Iris pigment epithelial cell (primary cell): ENCODE data around the gene MTMR12.

Source experiments
- DNase-seq: peaks from one replicate; pipeline ENCODE4 v3.0.0-alpha.2; 2011; ENCODE audit warnings: low read depth

MTMR12 gene

GRCh38 chr5:32276173-32276853, 36.4 kb downstream of the MTMR12 start:
- DNase-seq, result peak; percentile 52

DNA sequence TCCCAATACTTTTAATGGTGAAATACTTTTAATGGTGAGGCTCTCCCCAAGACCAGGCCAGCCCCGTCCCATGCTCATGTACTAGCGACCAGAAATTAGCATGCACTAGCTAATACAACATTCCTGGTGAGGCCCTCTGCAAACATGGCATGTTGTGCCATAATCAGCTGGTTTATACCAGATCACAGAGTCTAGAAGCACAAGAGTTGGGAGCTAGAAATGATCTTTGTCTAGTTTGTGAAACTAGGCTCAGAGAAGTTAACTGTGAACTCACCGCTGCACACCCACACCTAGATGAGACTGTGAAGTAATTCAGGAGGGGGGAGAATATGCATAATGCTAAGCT, 37.4 kb downstream of the MTMR12 start:
- DNase-seq, result peak; percentile 22

DNA sequence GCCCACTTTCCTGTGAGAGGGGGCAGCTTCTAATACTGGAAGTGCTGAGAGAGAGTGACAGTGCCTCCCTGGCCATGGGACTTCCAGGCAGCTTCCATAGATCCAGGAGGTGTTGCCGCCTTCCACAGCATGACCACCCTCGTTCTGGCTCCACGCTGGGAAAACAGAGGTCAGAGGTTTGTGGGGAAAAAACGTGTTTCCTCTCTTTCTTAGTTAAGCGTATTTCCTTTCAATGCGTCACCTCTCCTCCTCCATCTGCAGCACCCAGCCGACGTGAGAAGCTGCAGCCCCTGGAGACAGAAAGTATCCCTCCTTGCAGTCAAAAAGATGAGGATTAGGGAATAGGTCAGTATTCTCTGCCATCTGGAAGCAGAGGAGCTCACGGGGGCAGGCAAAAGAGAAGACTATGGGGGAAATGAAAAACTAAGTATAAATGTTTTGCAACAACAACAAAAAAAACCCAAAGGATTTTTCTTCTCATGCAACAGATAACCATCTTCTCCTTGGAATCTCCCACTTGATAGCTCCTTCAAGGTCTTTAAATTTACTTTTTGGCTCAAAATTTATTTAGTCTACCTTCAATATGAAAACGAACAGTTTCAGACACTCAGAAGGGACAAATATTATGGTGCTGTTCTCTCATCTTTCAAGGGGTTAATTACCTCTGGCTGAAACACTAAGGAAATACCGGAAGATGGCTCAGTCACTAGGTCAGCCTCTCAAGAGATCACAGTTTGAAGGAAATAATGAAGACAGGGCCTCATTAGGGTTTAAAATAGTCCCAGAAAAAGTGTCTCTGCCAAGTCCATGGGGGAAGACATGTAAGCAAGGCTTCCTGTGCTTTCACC, 38.0 kb downstream of the MTMR12 start:
- peak; percentile 65 for DNase-seq

DNA sequence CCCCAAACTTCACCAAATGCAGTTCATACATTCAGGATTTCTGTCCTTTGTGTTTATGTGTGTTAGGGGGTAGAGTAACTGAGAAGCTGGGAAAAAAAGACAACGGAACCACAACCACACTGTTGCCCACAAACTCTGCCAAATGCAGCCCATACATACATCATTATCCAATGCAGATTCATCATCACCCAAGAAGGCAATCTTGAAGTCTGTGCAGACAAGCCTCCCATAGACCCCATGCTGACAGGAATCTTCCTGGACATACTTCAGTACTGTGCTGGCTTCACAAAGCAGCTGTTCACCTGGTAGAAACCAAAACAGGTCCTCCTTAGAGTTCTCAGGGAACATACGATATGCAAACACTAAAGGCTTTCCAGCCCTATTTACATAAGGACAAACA, 38.9 kb downstream of the MTMR12 start:
- DNase-seq, result peak; percentile 16

DNA sequence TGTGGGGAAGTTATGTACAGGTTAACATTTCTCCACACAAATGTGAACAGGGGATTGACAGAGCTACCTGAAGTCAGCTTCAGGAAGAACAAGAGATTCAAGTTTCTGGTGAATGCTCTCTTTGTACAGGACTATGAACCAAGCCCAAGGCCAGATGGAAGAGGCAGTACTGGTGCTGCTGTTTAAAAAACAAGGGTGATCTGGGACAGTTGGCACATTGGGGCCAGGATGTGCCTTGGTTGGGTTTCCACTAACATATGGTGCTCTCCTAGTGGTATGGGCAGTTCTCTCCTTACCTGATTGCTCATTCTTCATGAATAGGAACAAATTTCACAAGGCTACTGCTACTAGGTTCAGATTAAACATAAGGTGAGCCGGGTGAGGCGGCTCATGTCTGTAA, 40.0 kb downstream of the MTMR12 start:
- DNase-seq, result no peak

DNA sequence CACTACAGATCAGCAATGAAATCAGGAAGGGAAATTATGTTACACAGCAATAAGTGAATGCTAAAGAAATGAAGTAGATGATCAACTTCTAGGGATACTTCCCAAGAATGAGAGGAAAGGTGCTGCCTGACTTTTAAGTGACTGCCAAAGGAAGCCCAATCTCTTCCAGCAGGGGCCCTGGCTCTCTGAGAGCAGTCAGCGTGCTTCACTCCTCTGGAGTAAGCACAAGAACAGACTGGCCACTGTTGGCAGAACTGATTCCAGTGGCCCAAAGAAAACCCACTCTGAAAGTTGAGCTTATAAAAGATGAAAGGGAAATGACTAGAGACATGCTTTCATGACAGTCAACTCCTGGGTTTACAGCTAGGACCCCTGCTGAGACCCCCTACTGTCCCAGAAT, 41.8 kb downstream of the MTMR12 start:
- DNase-seq, result no peak

- no peak for DNase-seq
Observed at GRCh38 chr5:32270178-32270577, 42.6 kb downstream of the MTMR12 start.

GRCh38 chr5:32265902-32266301, 46.8 kb downstream of the MTMR12 start:
- no peak for DNase-seq

GRCh38 chr5:32264957-32265572, 47.7 kb downstream of the MTMR12 start:
- DNase-seq, result no peak

DNA sequence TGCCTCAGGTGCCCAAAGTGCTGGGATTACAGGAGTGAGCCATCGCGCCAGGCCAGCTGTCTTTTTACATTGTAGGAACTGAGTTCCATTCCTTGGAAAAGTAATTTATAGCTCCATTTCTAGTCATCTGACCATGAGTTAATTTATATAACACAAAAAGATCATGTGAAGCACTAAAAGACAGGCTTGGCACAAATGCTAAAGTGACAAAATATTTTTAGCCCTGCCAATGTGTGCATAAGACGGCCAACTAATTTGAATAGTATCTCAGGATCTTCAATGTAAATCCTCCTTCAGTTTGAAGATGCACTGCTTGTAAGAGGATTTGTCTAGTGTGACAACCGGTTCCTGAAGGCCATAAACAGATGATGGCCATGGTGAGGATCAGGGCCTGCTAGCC, 49.1 kb downstream of the MTMR12 start:
- DNase-seq, result no peak

DNA sequence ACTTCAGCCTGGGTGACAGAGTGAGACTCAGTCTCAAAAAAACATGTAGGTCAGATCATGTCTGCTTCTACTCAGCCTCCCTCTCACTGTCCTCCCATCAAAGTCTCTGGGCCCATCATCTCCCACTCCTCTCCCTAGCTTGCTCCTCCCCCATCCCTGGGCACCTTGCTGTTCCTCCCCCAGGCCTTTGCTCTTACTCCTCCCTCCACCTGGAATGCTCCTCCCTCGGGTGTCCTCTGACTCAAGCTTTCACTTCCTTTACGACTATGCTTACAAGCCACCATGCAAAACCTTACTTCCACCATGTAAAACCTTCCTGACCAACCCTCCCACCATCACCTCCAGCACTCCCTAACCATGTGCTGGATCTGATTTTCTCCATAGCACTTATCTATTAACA, 51.5 kb downstream of the MTMR12 start:
- DNase-seq, result peak; percentile 44

DNA sequence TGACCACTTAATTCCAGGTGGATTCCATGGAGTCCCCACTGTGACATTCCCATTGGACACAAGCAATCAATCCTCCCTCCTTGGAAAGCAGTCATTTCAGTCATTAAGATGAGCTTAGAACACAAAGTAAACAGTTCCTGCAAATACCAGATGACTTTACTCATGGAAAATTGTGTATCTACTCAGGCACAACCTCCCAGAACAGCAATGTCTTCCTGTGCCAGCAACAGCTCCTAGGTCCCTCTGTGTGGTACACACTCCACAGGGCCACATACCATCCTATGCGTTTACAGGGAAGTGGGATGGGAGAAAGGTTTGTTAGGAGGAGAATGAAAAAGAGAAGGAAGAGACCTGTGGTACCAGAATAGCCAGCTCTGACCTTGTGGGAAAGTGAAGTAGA, 53.7 kb downstream of the MTMR12 start:
- DNase-seq, result peak; percentile 44

GRCh38 chr5:32258424-32258823, 54.3 kb downstream of the MTMR12 start:
- DNase-seq, result peak; percentile 21

GRCh38 chr5:32255540-32255900, 57.2 kb downstream of the MTMR12 start:
- DNase-seq, result no peak

DNA sequence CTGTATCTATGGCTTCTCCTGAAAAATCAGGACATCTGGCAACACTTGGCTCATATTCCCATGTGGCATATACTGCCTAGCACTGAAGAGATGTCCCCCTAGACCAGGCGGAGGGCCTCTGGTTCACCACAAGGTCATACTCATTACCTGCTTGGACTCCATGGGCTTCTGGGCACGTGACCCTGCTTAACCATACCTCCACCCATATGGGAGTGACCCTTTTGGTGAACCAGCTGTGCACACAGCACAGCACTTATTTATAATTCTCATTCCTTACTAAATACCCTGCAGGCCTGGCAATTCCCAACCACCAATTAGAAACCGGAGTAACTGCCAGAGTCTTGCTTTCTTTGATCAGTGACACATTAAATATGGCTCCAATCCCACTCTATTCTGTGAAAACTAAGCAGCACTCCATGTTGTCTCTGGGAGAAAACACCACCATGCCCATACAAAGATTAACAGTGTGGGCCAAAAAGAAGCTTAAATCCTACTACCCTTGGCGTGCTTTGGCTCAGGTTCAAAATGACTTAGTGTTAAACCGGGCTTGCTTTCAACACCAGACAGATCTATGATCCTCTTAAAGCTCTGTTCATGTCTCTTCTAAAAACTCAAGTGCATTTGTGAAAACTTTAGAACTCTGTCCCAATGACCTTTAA, 57.7 kb downstream of the MTMR12 start:
- peak; percentile 56 for DNase-seq

GRCh38 chr5:32251871-32252458, 60.8 kb downstream of the MTMR12 start:
- DNase-seq, result peak; percentile 31

DNA sequence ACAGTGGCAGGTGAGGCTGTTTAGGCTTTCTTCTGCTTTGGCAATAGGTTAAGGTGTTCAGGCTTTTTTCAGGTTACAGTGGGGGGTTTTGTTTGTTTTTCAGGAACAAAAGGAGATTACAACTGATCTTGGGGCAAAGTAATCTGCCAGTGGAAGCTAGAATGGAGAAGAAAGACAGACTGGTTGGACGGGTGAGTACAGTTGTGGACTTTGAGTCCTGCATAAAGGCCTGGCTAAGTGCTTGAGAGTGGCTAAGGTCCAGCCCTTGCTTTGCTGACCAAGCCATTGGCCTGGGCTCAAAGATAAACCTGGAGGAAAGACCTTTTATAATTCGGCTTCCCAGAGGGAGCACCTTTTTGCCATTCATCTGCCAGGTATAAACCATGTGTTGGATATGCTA, 63.1 kb downstream of the MTMR12 start:
- DNase-seq, result no peak

DNA sequence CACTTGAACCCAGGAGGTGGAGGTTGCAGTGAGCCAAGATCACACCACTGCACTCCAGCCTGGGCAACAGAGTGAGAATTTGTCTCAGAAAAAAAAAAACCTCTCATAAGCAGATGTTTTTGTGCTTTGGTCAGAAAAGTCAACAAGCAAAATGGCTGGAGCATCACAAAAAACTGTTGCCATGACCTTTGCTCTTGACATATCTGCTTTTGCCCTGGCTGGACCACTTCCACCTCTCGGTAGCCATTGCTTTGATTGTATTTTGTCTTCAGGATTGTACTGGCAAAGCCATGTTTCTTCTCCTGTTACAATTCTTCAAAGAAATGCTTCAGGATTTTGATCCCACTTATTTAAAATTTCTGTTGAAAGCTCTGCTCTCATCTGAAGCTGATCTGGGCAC, 67.0 kb downstream of the MTMR12 start:
- DNase-seq, result no peak

- no peak for DNase-seq
Observed at GRCh38 chr5:32244017-32244416, 68.7 kb downstream of the MTMR12 start.

DNA sequence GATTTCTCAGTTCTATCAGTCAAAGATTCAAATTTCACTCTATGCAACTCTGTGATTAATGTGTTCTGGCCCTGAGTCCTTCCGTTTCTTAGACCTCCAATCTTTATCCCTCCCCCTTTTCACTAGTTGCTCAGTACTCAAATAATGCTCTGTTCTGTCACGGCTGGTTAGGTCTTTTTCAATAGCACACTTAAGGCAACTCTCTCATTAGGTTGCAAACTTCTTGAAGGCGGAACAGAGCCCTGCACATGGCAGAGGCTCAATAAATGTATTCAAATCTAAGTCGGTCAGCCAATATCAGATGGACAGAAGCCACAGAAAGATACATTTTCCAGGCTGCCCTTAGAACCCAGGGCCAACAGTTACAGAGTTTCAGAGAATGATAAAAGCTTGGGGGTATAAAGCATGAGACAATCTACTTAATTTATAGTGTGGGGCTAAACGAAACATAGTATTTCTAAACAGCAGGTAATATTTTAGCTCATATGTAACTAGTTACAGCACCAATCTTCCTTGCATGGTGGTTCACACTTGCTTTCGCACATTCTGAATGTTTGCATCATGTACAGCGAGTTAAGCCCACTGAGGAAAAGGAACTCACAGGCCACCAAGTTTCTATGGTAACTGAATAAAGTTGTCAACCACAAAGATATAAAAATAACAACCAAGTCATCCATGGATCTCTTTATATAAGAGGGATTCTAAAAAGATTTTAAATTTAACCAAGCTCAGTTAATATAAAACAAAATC, 71.5 kb downstream of the MTMR12 start:
- peak; percentile 20 for DNase-seq

DNA sequence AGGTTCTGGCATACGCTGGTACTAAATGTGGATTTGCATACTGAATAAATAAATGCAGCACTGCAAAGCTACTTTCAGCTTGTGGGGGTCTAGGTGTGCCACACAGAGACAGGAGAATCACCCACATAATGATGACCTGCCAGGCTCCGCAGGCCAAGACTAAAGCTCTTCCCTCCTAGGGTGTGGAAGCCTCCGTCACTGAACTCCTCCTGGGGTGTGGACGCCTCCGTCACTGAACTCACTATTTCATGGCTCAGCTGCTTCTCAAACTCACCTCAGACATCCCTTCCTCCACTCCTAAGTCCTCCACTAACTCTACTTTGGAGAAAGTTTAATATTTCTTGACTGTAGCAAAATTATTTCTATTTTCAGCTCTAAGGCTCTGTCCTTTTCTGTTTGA, 73.4 kb downstream of the MTMR12 start:
- no peak for DNase-seq
